HG03060 (cell line): ENCODE results near the gene FOXC1.

Source experiments
- ATAC-seq: cut with Tn5 transposase; IDR thresholded peaks from one replicate; pipeline ENCODE4 v1.9.1; 2021; ENCODE audit warnings: low read depth, moderate number of reproducible peaks; ENCODE audit not compliant: unreplicated experiment

FOXC1 gene

GRCh38 chr6:1598433-1598832, 11.3 kb upstream of the FOXC1 start:
- ATAC-seq, result no peak

GRCh38 chr6:1598886-1599285, 10.8 kb upstream of the FOXC1 start:
- ATAC-seq, result no peak

GRCh38 chr6:1599469-1599868, 10.2 kb upstream of the FOXC1 start:
- ATAC-seq, result no peak

GRCh38 chr6:1600063-1600763, 9.5 kb upstream of the FOXC1 start:
- ATAC-seq, result no peak

GRCh38 chr6:1600764-1601157, 9.0 kb upstream of the FOXC1 start:
- no peak for ATAC-seq

- no peak for ATAC-seq
These were observed 8.3 kb upstream of the FOXC1 start for GRCh38 chr6:1601158-1602048.

GRCh38 chr6:1602049-1602713, 7.5 kb upstream of the FOXC1 start:
- no peak for ATAC-seq

GRCh38 chr6:1603708-1604107, 6.0 kb upstream of the FOXC1 start:
- no peak for ATAC-seq

GRCh38 chr6:1604158-1605003, 5.3 kb upstream of the FOXC1 start:
- no peak for ATAC-seq

GRCh38 chr6:1605004-1605892, 4.5 kb upstream of the FOXC1 start:
- ATAC-seq, result no peak

GRCh38 chr6:1605893-1606779, 3.6 kb upstream of the FOXC1 start:
- no peak for ATAC-seq

GRCh38 chr6:1606780-1607515, 2.8 kb upstream of the FOXC1 start:
- ATAC-seq, result no peak

- ATAC-seq, result no peak
These were observed 2.0 kb upstream of the FOXC1 start for GRCh38 chr6:1607516-1608221.

GRCh38 chr6:1608222-1609040, 1.3 kb upstream of the FOXC1 start:
- no peak for ATAC-seq

GRCh38 chr6:1609041-1609647, 571 bp upstream of the FOXC1 start:
- ATAC-seq, result no peak
